Neuron (in vitro differentiated cells): ENCODE results near the gene CFC1.
"Not testable (repeated sequence)": the region's sequence is repeated elsewhere in the genome, so short reads cannot be mapped to it uniquely, and the experiment has no call there.

Source experiments
- H2AFZ ChIP-seq: one replicate; pipeline ENCODE4 v1.6.1; 2013; ENCODE audit warnings: low read depth, mild to moderate bottlenecking, inconsistent platforms, low read length, moderate library complexity
- H3K27me3 ChIP-seq: one replicate; pipeline ENCODE4 v1.6.1; 2013; ENCODE audit warnings: low read length; ENCODE audit not compliant: insufficient read depth
- H3K36me3 ChIP-seq: one replicate; pipeline ENCODE4 v1.6.1; 2013; ENCODE audit warnings: low read length; ENCODE audit not compliant: insufficient read depth
- H3K4me1 ChIP-seq: one replicate; pipeline ENCODE4 v1.6.1; 2013; ENCODE audit warnings: low read length; ENCODE audit not compliant: insufficient read depth
- H3K4me3 ChIP-seq: 2 replicates; pipeline ENCODE4 v1.5.1; 2013; ENCODE audit warnings: mild to moderate bottlenecking, low read length, moderate library complexity
- H3K9me3 ChIP-seq: one replicate; pipeline ENCODE4 v1.6.1; 2013; ENCODE audit warnings: low read length

The CFC1 gene

DNA sequence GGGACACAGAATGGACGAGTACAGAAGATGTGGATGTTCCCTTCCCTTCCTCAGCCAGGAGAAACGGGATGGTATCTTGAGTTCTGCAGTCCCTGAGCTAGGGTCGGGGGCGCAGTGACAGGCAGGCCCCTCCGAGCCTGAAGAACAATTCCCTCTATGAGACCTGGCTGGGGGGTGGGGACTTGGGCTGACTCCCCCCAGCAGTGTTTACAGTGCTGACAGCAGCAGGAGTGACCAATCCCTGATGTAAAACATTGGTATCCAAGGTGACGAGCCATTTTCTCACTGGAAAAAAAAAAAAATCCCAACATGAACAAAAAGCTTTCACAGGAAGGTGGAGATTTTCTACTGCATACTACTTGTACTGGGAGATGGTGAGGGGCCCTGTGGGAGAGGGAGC is at the start of gene CFC1:
Gene CFC1, minus strand, starts transcription at position 183 of the 400 bp plus-strand sequence. CDS start 288 bp downstream, outside the sequence.
- not testable (repeated sequence) for H3K9me3 ChIP-seq, H3K4me1 ChIP-seq, H2AFZ ChIP-seq, H3K36me3 ChIP-seq, H3K4me3 ChIP-seq, H3K27me3 ChIP-seq

DNA sequence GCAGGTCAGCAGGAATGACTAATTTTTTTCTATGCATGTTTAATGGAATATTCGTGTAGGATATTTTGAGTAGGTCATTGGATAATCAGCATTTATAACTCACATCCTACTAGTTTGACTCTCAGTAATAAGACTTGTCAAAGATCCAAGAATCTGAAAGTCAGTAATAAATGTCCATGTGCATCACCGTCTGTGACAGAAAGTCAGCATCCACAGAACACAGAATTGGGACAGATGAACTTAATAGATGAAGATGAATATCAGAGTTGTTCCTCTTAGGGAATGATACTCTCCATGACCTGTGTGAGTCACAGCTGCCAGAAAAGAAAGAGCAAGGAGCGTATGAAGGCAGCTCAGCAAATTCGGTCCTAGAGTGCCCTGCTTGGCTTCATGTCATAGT is 42.3 kb upstream of the CFC1 start:
- not testable (repeated sequence) for H3K36me3 ChIP-seq, H3K4me3 ChIP-seq, H2AFZ ChIP-seq, H3K4me1 ChIP-seq, H3K27me3 ChIP-seq, H3K9me3 ChIP-seq

DNA sequence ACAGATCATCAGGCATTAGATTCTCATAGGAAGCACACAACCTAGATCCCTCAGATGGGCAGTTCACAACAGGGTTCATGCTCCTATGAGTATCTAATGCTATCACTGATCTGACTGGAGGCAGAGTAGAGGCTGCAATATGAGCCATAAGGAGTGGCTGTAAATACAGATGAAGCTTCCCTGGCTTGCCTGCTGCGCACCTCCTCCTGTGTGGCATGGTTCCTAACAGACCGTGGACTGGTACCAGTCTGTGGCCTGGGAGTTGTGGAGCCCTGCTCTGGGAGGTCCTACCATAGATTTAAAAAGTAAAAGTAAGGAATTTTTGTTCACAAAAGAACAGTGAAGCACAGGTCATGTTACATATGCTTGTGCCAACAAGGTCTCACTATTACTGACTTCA is 39.6 kb upstream of the CFC1 start:
- not testable (repeated sequence) for H2AFZ ChIP-seq, H3K4me1 ChIP-seq, H3K9me3 ChIP-seq, H3K27me3 ChIP-seq, H3K36me3 ChIP-seq, H3K4me3 ChIP-seq

DNA sequence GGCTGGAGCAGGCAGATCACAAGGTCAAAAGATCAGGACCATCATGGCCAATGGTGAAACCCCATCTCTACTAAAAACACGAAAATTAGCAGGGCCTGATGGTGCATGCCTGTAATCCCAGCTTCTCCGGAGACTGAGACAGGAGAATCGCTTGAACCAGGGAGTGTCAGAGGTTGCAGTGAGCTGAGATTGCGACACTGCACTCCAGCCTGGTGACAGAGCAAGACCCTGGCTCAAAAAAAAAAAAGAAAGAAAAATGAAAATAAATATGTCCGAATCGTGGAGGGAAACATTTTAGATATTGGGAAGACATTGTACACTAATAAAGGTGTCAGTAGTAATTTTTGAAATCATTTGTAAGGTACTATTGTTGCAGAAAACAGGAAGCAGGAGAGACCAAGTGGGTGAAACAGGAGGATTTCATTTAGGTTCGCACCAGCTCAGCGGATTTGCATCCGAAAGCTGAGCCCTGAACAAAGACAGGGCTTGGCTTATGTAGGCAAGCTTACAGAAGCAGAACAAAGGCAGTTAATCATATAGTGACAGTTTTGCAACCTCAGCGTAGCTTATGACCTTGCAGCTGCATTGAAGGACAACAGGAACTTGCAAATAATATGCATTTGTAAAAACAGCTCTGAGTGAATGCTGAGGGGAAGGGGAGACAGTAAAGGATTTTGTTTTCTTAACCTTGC is 29.6 kb upstream of the CFC1 start:
- not testable (repeated sequence) for H3K9me3 ChIP-seq, H3K4me1 ChIP-seq, H3K27me3 ChIP-seq, H3K36me3 ChIP-seq, H2AFZ ChIP-seq, H3K4me3 ChIP-seq

DNA sequence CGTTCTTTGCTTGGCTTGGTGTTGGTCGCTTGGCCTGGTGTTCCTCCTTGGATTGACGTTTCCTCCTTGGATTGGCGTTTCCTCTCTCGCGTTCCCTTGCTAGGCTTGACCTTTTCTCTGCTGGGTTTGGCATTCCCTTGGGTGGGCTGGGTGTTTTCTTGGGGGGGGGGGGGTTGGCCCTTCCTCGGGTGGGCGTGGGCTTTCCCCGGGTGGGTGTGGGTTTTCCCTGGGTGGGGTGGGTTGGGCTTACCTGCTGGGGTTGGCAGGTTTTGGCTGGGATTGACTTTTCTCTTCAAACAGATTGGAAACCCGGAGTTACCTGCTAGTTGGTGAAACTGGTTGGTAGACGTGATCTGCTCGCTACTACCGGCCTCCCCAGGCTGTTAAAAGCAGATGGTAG is 11.8 kb upstream of the CFC1 start, which contains the start of gene POTEJ:
Gene POTEJ, plus strand, starts transcription at position 301 of the 400 bp plus-strand sequence. Its CDS starts 93 bp downstream, at position 394.
- H3K4me1 ChIP-seq, H3K9me3 ChIP-seq, H2AFZ ChIP-seq, H3K36me3 ChIP-seq, H3K27me3 ChIP-seq, H3K4me3 ChIP-seq: not testable (repeated sequence)

DNA sequence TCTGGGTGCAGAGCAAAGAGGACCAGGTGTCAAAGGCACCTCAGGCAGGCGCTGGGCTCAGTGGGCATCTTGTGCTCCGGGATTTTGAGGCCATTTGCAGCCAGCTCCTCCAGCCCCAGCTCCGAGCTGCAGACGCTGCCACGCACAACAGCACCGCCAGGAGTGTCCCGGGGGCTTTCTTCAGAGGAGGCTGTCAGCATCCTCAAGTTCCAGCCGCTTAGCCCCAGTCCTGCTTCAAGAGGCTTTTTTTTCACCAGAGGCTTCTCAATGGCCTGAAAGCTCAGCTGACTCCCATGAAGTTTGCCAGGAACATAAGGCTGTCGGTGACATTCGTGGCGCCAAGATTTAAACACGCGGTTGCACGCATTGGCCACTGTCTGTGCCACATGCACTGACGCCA is 11.1 kb upstream of the CFC1 start:
- H3K4me1 ChIP-seq, H3K9me3 ChIP-seq, H3K27me3 ChIP-seq, H2AFZ ChIP-seq, H3K36me3 ChIP-seq, H3K4me3 ChIP-seq: not testable (repeated sequence)

DNA sequence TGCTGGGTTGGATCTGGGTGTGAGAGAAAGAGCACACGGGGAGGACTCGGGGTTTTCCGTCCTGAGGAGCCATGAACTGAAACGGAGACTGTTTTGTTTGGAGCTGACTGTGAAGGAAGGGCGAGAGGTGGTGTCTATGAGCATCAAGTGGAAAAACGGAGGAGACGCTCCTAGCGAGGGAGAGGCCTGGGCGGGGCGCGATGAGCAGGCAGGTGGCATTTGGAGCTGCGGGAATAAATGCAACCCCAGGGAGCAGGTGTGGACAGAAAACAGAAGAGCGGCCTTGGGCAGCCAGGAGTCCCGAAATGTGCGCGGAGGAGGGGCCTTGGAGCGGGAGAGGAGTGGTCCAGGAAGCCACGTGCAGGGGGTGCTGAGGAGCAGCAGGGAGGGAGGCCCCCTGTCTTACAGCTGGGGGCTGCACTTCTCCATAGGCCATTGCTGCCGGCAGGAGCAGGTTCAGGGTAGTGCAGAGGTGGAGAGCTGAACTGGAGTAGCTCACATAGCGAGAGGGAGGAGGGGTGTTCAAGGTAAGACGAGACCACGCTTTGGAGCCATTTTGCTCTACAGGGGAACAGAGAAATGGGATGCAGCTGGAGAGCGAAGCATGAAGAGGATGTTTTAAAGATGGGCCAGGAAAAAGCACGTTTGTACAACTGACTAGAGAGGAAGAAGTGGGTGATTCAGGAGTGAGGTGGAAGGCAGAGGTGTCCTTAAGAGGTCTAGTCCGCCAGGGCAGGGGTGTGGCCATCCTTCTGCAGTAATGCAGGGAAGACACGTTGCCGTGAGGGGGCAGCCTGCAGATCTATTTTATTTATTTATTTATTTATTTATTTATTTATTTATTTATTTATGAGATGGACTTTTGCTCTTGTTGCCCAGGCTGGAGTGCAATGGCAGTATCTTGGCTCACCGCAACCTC is 9.9 kb upstream of the CFC1 start:
- H2AFZ ChIP-seq, H3K4me1 ChIP-seq, H3K4me3 ChIP-seq, H3K9me3 ChIP-seq, H3K36me3 ChIP-seq, H3K27me3 ChIP-seq: not testable (repeated sequence)

DNA sequence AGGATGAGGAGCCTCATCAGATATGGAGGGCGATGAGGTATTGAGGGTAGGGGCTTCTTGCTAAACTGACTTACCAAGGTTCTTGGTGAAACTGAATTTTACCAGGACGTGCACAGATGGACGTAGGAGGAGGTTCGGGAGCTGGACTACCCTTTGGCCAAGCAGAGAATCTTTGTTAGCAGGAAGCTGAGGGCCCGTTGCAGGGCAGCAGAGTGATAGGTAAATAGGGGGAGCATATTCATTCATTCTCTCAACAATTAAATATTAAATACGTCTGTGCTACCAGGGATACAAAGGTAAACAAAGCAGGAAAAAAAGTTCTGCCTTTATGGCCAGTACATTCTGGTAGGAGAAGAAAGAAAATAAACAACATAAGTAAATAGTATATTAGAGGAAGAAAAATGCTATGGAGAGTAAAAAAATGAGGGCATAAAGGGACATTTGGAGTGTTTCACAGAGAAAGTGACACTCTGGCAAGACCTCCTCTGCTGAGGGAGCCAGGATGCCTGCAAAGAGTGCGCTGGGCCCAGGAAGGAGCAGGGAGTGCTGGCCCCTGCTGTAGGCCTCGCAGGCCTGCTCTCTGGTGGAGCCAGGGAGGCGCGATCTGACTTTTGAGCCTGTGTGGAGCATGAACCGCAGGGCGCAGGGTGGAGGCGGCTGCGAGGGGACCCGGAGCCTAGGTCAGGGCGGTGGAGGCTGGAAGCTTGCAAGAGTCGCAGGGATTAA is 9.1 kb upstream of the CFC1 start:
- H3K27me3 ChIP-seq, H3K36me3 ChIP-seq, H3K4me1 ChIP-seq, H3K4me3 ChIP-seq, H2AFZ ChIP-seq, H3K9me3 ChIP-seq: not testable (repeated sequence)

DNA sequence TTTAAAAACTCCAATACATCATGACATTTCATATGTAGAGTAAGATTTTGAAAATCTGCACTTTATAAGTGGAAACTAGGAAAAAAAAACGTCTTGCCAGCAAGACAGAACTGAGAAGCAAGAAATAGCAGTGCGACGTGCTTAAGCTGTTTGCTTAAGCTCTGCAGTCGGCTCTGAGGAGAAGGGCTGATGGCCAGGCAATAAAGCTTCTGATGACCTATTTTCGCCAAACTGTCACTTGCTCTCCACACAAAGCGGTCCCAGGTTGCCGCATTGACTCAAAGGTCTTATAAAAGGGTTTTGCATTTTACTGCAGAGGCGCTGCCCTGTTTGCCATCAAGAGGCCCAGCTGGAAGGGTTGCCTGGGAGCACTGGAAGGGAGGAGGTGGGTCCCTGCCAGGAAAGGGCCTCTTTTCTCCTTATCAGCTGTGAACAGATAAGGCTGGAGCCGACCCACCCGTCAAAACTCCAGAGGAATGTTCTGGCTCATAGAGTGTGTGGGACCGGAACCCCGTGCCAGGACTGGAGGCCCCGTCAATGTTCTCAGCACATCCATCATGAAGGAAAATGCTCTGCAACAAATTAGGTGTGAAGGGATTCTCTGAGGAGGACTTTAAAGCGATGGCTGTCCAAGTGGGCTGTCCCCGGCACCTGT is 2.4 kb upstream of the CFC1 start:
- H2AFZ ChIP-seq, H3K27me3 ChIP-seq, H3K4me3 ChIP-seq, H3K36me3 ChIP-seq, H3K4me1 ChIP-seq, H3K9me3 ChIP-seq: not testable (repeated sequence)

DNA sequence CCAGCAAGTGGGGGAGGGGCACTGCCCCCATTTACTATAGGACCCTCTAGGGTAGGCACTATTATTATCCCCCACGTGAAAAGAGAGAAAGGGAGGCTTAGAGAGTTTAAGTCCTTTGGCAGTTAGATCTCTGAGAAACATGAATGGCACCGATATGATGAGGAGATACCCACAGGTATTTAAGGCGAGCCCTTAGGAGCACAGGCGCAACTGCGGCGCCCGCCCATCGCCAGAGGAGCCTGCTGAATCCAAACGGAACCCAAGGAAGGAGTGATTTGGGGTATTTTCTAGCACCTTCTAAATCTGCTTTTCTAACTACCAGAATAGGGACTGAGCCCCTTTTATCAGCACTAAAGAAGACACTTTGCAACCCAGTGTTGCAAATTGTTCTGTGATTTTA is 551 bp upstream of the CFC1 start:
- not testable (repeated sequence) for H3K4me3 ChIP-seq, H3K36me3 ChIP-seq

DNA sequence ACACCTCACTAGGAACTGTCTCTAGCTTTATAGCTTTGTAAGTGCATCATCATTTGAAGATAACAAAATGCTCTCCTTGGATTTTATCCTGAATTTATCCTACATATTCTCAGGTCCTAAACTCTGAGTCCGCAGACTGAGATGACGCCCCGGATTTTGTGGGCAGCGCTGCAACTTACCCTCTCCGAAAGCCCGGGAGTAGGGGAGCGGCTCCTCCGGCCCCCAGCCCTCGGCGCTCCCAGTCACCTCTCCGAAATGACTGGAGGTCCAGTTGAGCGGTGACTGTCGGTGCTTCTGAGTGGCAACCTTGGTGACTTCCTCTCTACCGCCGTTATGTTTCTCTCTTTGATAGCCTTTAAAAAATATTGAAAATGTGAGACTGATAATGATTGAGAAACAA is 912 bp downstream of the CFC1 start:
- not testable (repeated sequence) for H3K4me1 ChIP-seq, H3K36me3 ChIP-seq, H3K27me3 ChIP-seq, H2AFZ ChIP-seq, H3K9me3 ChIP-seq, H3K4me3 ChIP-seq

More for the DNA sequence above, 551 bp upstream of the CFC1 start:
- H3K27me3 ChIP-seq, H3K9me3 ChIP-seq, H2AFZ ChIP-seq, H3K4me1 ChIP-seq: not testable (repeated sequence)

DNA sequence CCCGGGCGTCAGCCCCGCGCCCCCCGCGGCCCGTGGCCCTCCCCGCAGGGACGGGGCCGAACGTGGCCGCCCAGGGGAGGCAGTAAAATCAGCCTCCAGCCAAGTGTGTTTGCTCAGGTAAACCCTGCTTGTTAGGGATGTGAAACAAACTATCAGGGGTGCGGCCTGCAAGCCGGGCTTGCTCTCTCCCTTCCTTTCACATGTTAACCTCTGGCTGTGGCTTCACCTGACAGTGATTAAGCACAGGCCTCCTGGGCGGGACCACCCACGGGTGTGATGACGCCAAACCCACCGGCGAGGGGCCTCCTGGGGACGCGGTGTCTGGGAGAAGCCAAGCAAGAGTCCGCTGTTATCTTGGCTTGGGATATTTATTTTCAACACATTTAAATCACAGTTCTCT is 1.4 kb downstream of the CFC1 start:
- H3K4me1 ChIP-seq, H3K36me3 ChIP-seq, H3K4me3 ChIP-seq, H3K9me3 ChIP-seq, H2AFZ ChIP-seq, H3K27me3 ChIP-seq: not testable (repeated sequence)

DNA sequence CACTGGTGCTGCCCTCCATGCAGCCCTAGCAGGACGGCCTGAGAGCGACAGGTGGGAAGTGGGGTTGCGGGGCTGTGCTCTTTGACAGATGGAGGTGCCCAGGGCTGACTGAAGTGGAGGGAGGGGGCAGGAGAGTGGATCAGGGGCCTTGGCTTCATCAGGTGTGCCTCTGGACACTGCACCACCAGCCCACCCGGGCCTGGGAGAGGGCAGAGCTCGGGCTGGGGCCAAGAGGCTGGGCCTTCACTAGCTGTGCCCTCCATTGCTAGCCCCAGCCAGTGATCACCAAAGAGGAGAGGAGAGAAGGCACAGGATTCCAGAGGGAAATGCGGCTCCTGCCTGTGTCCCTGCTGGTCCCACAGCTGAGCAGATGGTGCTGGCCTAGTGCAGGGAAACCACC is 2.6 kb downstream of the CFC1 start:
- H3K36me3 ChIP-seq, H2AFZ ChIP-seq, H3K4me3 ChIP-seq, H3K9me3 ChIP-seq, H3K27me3 ChIP-seq, H3K4me1 ChIP-seq: not testable (repeated sequence)
